SK-N-SH (cell line): Measurements from ENCODE around the gene CLEC16A.

ENCODE experiments used
- CTCF ChIP-seq: fragments of 200-600 bp; sonication (generic); IDR thresholded peaks from 2 replicates; pipeline ENCODE4 v1.6.1; 2017; ENCODE audit warnings: antibody characterized with exemption, mild to moderate bottlenecking, moderate library complexity
- EZH2phosphoT487 ChIP-seq: fragments of 200-600 bp; sonication (generic); IDR thresholded peaks from 2 replicates; pipeline ENCODE4 v1.6.1; 2017; ENCODE audit warnings: low read depth, mixed run types, mild to moderate bottlenecking, antibody characterized with exemption, moderate library complexity, borderline replicate concordance
- JUND ChIP-seq: IDR thresholded peaks from 2 replicates; pipeline ENCODE4 v1.4.0; 2012
- MXI1 ChIP-seq: IDR thresholded peaks from 2 replicates; pipeline ENCODE4 v1.6.1; 2012; ENCODE audit warnings: mild to moderate bottlenecking, low read depth, low read length, improper control_type of control experiment
- POLR2AphosphoS5 ChIP-seq: IDR thresholded peaks from 2 replicates; pipeline ENCODE4 v1.6.1; 2012; ENCODE audit warnings: low read depth, low read length
- RFX5 ChIP-seq: IDR thresholded peaks from 2 replicates; pipeline ENCODE4 v1.6.1; 2012; ENCODE audit warnings: mild to moderate bottlenecking, improper control_type of control experiment, low read length
- RXRA ChIP-seq: IDR thresholded peaks from 2 replicates; pipeline ENCODE4 v1.4.0; 2012; ENCODE audit warnings: low read depth, mild to moderate bottlenecking, borderline replicate concordance
- TAF1 ChIP-seq: IDR thresholded peaks from 2 replicates; pipeline ENCODE4 v1.6.1; 2012; ENCODE audit warnings: low read depth, mild to moderate bottlenecking, low read length, moderate library complexity, borderline replicate concordance
- TCF12 ChIP-seq: IDR thresholded peaks from 2 replicates; pipeline ENCODE4 v1.4.0; 2012
- ZBTB33 ChIP-seq: IDR thresholded peaks from 2 replicates; pipeline ENCODE4 v1.4.0; 2012; ENCODE audit warnings: low read depth, borderline replicate concordance

- TF ChIP-seq MXI1: no peak
- no peak for TF ChIP-seq TAF1
- TF ChIP-seq ZBTB33: no peak
- no peak for TF ChIP-seq CTCF
- no peak for TF ChIP-seq EZH2phosphoT487
- TF ChIP-seq RFX5: no peak
- TF ChIP-seq POLR2AphosphoS5: no peak
- no peak for TF ChIP-seq TCF12
- no peak for TF ChIP-seq RXRA
- TF ChIP-seq JUND: no peak
These were observed 127.5 kb downstream of the CLEC16A start for GRCh38 chr16:11071829-11072228.
